ENCODE measurements around the gene USP21.

- no peak for TF ChIP-seq CTCF (IDR thresholded peaks at IDR 0.05)
- no peak for TF ChIP-seq TCF7L2 (IDR thresholded peaks at IDR 0.05; ENCODE audit: low read depth, low read length)
- no peak for TF ChIP-seq SIN3A (IDR thresholded peaks at IDR 0.05; ENCODE audit: borderline replicate concordance, insufficient read depth, low read depth, low read length)
These were observed 17.3 kb downstream of the USP21 start for GRCh38 chr1:161176468-161177111.

All from Panc1 (cell line).